ENCODE data around the gene BABAM2. TPM values are rescaled to one million over a fixed set of nuclear protein-coding genes. Genes with fewer than 3 reads are reported as not detected.

The BABAM2 gene
- total and polyA plus RNA-seq, 11 donors: 22.2 to 75.1 (median 62.5) TPM

- intact Hi-C loops (cut with DNase I): no loop called here
- no peak for ATAC-seq
- Histone ChIP-seq H3K27ac (no peak overlapping the region), H3K27me3 (no peaks in the 10 kb centered on the region), H3K36me3 (no peaks in the 10 kb centered on the region), H3K4me3 (no peak overlapping the region), H3K9me3 (no peaks in the 10 kb centered on the region), H3K4me1 (peaks cover 0 to 23% (median 8%) of the 10 kb centered on the region in 12 donors)
- TF ChIP-seq CTCF (IDR thresholded peaks at IDR 0.05) (no peak), POLR2A (IDR thresholded peaks at IDR 0.05) (no peak)
- no peak for DNase-seq
- 93 to 96% (median 96%) methylated on average over 6 of the region's 6 CpGs for WGBS, 4 donors
Observed at GRCh38 chr2:28226558-28226957, 336.0 kb downstream of the BABAM2 start.

GRCh38 chr2:28227498-28227897 lies 337.0 kb downstream of the BABAM2 start:
- TF ChIP-seq CTCF (IDR thresholded peaks at IDR 0.05) (no peak), POLR2A (IDR thresholded peaks at IDR 0.05) (no peak)
- no peaks in the 10 kb centered on the region for H3K36me3 ChIP-seq
- ATAC-seq (no peak), DNase-seq (no peak)
- no peaks in the 10 kb centered on the region for H3K27me3 ChIP-seq
- no peak overlapping the region for H3K4me3 ChIP-seq
- no peak overlapping the region for H3K27ac ChIP-seq
- H3K9me3 ChIP-seq: no peaks in the 10 kb centered on the region
- intact Hi-C loops (cut with DNase I): no loop called here
- peaks cover 0 to 29% (median 8%) of the 10 kb centered on the region in 12 donors for H3K4me1 ChIP-seq
- WGBS, 4 donors: 81 to 88% (median 84%) methylated on average over 3 of the region's 3 CpGs

- ATAC-seq (no peak), DNase-seq (no peak)
- Histone ChIP-seq H3K4me3 (no peak overlapping the region), H3K27me3 (no peaks in the 10 kb centered on the region), H3K4me1 (peaks cover 0 to 29% (median 9%) of the 10 kb centered on the region in 12 donors), H3K27ac (no peak overlapping the region), H3K36me3 (no peaks in the 10 kb centered on the region), H3K9me3 (no peaks in the 10 kb centered on the region)
- intact Hi-C loops (cut with DNase I): no loop called here
- peak in 4 of 12 donors; percentile 14 to 24 (median 18) for TF ChIP-seq CTCF (IDR thresholded peaks at IDR 0.05)
- TF ChIP-seq POLR2A (IDR thresholded peaks at IDR 0.05): no peak
- WGBS, 4 donors: 41 to 67% (median 50%) methylated on average over 1 of the region's 1 CpG
Observed at GRCh38 chr2:28228434-28228995, 338.0 kb downstream of the BABAM2 start.

GRCh38 chr2:28231110-28231631 lies 340.6 kb downstream of the BABAM2 start:
- peak in 4 of 5 donors; percentile 31 to 63 (median 40) for DNase-seq
- peaks cover 0 to 24% (median 3%) of the 10 kb centered on the region in 12 donors for H3K4me1 ChIP-seq
- 45 to 56% (median 48%) methylated on average over 4 of the region's 4 CpGs for WGBS, 4 donors
- no peaks in the 10 kb centered on the region for H3K9me3 ChIP-seq
- no peak for TF ChIP-seq CTCF (IDR thresholded peaks at IDR 0.05)
- no peak for TF ChIP-seq POLR2A (IDR thresholded peaks at IDR 0.05)
- ATAC-seq: peak; percentile 66 to 85 (median 84)
- H3K4me3 ChIP-seq: no peak overlapping the region
- H3K36me3 ChIP-seq: no peaks in the 10 kb centered on the region
- H3K27me3 ChIP-seq: no peaks in the 10 kb centered on the region
- intact Hi-C loops (cut with DNase I): loop anchor here in 4 of 10 donors (5.0 to 10.0 kb wide), 2 partner anchors 164 to 484 kb away; partner anchors contain the start of gene FOSL2 (in 3 of the 4)
- peak overlapping the region in 7 of 12 donors; percentile 27 to 58 (median 47) for H3K27ac ChIP-seq

All from heart left ventricle (tissue), 16 donors.